ENCODE measurements around the gene DEPDC1.

DEPDC1 gene

GRCh38 chr1:68453060-68453670 lies 43.7 kb downstream of the DEPDC1 start:
- TF ChIP-seq, protein P1, sequence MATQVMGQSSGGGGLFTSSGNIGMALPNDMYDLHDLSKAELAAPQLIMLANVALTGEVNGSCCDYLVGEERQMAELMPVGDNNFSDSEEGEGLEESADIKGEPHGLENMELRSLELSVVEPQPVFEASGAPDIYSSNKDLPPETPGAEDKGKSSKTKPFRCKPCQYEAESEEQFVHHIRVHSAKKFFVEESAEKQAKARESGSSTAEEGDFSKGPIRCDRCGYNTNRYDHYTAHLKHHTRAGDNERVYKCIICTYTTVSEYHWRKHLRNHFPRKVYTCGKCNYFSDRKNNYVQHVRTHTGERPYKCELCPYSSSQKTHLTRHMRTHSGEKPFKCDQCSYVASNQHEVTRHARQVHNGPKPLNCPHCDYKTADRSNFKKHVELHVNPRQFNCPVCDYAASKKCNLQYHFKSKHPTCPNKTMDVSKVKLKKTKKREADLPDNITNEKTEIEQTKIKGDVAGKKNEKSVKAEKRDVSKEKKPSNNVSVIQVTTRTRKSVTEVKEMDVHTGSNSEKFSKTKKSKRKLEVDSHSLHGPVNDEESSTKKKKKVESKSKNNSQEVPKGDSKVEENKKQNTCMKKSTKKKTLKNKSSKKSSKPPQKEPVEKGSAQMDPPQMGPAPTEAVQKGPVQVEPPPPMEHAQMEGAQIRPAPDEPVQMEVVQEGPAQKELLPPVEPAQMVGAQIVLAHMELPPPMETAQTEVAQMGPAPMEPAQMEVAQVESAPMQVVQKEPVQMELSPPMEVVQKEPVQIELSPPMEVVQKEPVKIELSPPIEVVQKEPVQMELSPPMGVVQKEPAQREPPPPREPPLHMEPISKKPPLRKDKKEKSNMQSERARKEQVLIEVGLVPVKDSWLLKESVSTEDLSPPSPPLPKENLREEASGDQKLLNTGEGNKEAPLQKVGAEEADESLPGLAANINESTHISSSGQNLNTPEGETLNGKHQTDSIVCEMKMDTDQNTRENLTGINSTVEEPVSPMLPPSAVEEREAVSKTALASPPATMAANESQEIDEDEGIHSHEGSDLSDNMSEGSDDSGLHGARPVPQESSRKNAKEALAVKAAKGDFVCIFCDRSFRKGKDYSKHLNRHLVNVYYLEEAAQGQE (IDR thresholded peaks at IDR 0.05; ENCODE audit: insufficient read depth in 1 of 2, low read depth in 2 of 2, low read length in 2 of 2): no peak

GRCh38 chr1:68449901-68450300 lies 47.0 kb downstream of the DEPDC1 start, which contains the start of gene RPE65:
Gene RPE65, minus strand, starts transcription at chr1:68449954. Its CDS starts 49 bp downstream, at chr1:68449905.
- TF ChIP-seq, protein P1 (IDR thresholded peaks at IDR 0.05; ENCODE audit: insufficient read depth in 1 of 2, low read depth in 2 of 2, low read length in 2 of 2): no peak
- TF ChIP-seq POLR2AphosphoS5 (IDR thresholded peaks at IDR 0.05; ENCODE audit: low read depth, low read length): no peak
- TF ChIP-seq FOXP2 (optimal IDR thresholded peaks at IDR 0.05; ENCODE audit: borderline replicate concordance, extremely low read depth, extremely low read length, insufficient read depth): no peak

DNA sequence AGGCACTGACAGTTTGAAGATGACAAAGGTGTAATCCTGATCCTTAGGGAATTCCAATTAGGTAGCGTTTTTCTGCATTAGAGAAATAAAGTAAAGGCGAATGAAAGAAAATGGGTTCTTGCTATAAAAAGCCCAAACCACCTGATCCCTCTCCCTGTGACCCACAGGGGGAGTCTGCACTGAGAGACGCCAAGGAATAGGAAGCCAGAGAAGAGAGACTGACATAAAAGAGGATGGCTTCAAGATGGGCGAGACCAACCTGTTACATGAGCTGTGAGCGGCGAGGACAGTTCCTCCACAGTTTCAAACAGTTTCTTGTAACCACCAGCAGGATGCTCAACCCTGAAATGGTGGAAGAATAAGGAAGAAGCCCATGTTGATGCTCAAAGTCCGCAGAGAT lies 48.5 kb downstream of the DEPDC1 start:
- TF ChIP-seq POLR2AphosphoS5 (IDR thresholded peaks at IDR 0.05; ENCODE audit: low read depth, low read length): no peak
- no peak for TF ChIP-seq FOXP2 (optimal IDR thresholded peaks at IDR 0.05; ENCODE audit: borderline replicate concordance, extremely low read depth, extremely low read length, insufficient read depth)
- no peak for TF ChIP-seq TAF1 (IDR thresholded peaks at IDR 0.05; ENCODE audit: borderline replicate concordance, insufficient read depth, low read length)
- TF ChIP-seq, protein P1 (IDR thresholded peaks at IDR 0.05; ENCODE audit: insufficient read depth in 1 of 2, low read depth in 2 of 2, low read length in 2 of 2): no peak
- no peak for TF ChIP-seq SIN3A (IDR thresholded peaks at IDR 0.05; ENCODE audit: borderline replicate concordance, insufficient read depth, low read length)

DNA sequence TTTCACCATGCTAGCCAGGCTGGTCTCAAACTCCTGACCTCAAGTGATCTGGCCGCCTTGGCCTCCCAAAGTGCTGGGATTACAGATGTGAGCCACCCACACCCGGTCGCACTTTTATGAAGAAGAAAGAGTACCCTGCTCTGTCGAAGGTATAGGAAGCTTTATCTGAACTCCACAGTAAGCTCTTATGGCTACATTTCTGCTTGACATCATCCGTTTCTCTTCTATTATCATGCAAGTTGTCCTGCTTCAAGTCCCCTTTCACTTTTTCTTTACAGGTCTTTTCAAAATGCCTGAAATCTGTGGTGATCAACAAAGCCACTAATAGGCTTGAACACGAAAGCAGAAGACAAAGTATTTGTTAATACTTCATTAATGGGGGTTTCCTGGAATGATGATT lies 51.2 kb downstream of the DEPDC1 start:
- TF ChIP-seq POLR2AphosphoS5 (IDR thresholded peaks at IDR 0.05; ENCODE audit: low read depth, low read length) (no peak), FOXP2 (optimal IDR thresholded peaks at IDR 0.05; ENCODE audit: borderline replicate concordance, extremely low read depth, extremely low read length, insufficient read depth) (no peak), TAF1 (IDR thresholded peaks at IDR 0.05; ENCODE audit: borderline replicate concordance, insufficient read depth, low read length) (no peak), SIN3A (IDR thresholded peaks at IDR 0.05; ENCODE audit: borderline replicate concordance, insufficient read depth, low read length) (no peak)
- TF ChIP-seq, protein P1 (IDR thresholded peaks at IDR 0.05; ENCODE audit: insufficient read depth in 1 of 2, low read depth in 2 of 2, low read length in 2 of 2): no peak

Measured in PFSK-1 (cell line).